H1 (cell line): ENCODE results near the gene RGS6. TPM values are rescaled to one million over a fixed set of nuclear protein-coding genes. Genes with fewer than 3 reads are reported as not detected.

ENCODE experiments used
- CEBPB ChIP-seq: IDR thresholded peaks from 2 replicates; pipeline ENCODE4 v1.6.1; 2012; ENCODE audit warnings: low read depth, low read length
- EGR1 ChIP-seq: IDR thresholded peaks from 2 replicates; pipeline ENCODE4 v1.6.1; 2011; ENCODE audit warnings: low read depth, low read length, borderline replicate concordance
- HDAC6 ChIP-seq: IDR thresholded peaks from one replicate; pipeline ENCODE4 v1.7.1; 2012; ENCODE audit warnings: low read depth, mild to moderate bottlenecking, inconsistent platforms, low read length, moderate library complexity
- JUN ChIP-seq: IDR thresholded peaks from 2 replicates; pipeline ENCODE4 v1.6.1; 2011; ENCODE audit warnings: low read depth, mild to moderate bottlenecking, improper control_type of control experiment, low read length
- RFX5 ChIP-seq: IDR thresholded peaks from 2 replicates; pipeline ENCODE4 v1.6.1; 2011; ENCODE audit warnings: low read depth, low read length, improper control_type of control experiment, borderline replicate concordance
- SP2 ChIP-seq: IDR thresholded peaks from 2 replicates; pipeline ENCODE4 v1.6.1; 2012; ENCODE audit warnings: mild to moderate bottlenecking, low read length, inconsistent platforms
- SP4 ChIP-seq: IDR thresholded peaks from 2 replicates; pipeline ENCODE4 v1.6.1; 2012; ENCODE audit warnings: low read length, inconsistent platforms
- TAF7 ChIP-seq: optimal IDR thresholded peaks from 2 replicates; pipeline ENCODE3; 2011; ENCODE audit warnings: low read depth, mild to moderate bottlenecking, inconsistent platforms, low read length, moderate library complexity, borderline replicate concordance
- polyA plus RNA-seq, 7 experiments: library from polyadenylated mRNA; depleted of rRNA in 3 of 7; stranded (reverse) in 5 of 7; unstranded in 2 of 7; fragments of >200 nt in 5 of 7; fragments of 200-250 nt in 2 of 7; gene quantifications; 1 replicate in 5 of 7; 2 replicates in 1 of 7; 4 replicates in 1 of 7; pipeline versions ENCODE4 v1.2.1 to v1.2.3, GENCODE V29; 2011 to 2013; ENCODE audit warnings: missing spikeins in 2 of 7, mixed read lengths in 2 of 7
- total RNA-seq: library from RNA; stranded (reverse); fragmentation: NEBNext Ultra II Directional; extraction: Animal tissue kit (Norgen Biotek cat#: 25700); gene quantifications from 2 replicates; pipeline ENCODE4 v1.2.1, GENCODE V29; 2021
- TF ChIP-seq, protein P1 (sequence below): fragments of 300-600 bp; sonication (generic); IDR thresholded peaks from 2 replicates; pipeline ENCODE4 v1.7.1; 2012; ENCODE audit warnings: low read length, moderate library complexity, mild to moderate bottlenecking, inconsistent platforms; ENCODE audit not compliant: insufficient replicate concordance

The RGS6 gene
- total and polyA plus RNA-seq, 2 of the 8 experiments (the other 6 are each of a cell fraction or from before 2014, with no cell fraction given), result 0.26 to 1.1 TPM

DNA sequence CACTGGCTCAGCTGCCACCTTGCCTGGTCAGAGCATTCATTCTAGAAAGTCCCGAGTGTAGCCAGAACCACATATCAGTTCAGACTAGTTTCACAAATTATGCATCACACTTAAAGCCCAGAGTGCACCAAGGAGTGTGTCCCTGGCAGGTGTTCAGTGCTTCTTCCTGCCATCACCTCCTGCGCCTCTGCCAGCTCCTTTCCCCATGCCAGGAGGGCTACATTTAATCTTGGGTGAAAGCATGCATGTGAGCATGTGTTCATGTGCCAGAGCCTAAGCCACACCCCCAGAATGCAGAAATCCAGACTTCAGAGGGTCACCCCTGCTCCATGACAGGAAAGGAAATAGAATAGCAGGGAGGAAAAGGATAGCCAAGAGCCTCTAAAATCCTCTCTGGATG, 580.1 kb downstream of the RGS6 start (continued):
- TF ChIP-seq, protein P1, sequence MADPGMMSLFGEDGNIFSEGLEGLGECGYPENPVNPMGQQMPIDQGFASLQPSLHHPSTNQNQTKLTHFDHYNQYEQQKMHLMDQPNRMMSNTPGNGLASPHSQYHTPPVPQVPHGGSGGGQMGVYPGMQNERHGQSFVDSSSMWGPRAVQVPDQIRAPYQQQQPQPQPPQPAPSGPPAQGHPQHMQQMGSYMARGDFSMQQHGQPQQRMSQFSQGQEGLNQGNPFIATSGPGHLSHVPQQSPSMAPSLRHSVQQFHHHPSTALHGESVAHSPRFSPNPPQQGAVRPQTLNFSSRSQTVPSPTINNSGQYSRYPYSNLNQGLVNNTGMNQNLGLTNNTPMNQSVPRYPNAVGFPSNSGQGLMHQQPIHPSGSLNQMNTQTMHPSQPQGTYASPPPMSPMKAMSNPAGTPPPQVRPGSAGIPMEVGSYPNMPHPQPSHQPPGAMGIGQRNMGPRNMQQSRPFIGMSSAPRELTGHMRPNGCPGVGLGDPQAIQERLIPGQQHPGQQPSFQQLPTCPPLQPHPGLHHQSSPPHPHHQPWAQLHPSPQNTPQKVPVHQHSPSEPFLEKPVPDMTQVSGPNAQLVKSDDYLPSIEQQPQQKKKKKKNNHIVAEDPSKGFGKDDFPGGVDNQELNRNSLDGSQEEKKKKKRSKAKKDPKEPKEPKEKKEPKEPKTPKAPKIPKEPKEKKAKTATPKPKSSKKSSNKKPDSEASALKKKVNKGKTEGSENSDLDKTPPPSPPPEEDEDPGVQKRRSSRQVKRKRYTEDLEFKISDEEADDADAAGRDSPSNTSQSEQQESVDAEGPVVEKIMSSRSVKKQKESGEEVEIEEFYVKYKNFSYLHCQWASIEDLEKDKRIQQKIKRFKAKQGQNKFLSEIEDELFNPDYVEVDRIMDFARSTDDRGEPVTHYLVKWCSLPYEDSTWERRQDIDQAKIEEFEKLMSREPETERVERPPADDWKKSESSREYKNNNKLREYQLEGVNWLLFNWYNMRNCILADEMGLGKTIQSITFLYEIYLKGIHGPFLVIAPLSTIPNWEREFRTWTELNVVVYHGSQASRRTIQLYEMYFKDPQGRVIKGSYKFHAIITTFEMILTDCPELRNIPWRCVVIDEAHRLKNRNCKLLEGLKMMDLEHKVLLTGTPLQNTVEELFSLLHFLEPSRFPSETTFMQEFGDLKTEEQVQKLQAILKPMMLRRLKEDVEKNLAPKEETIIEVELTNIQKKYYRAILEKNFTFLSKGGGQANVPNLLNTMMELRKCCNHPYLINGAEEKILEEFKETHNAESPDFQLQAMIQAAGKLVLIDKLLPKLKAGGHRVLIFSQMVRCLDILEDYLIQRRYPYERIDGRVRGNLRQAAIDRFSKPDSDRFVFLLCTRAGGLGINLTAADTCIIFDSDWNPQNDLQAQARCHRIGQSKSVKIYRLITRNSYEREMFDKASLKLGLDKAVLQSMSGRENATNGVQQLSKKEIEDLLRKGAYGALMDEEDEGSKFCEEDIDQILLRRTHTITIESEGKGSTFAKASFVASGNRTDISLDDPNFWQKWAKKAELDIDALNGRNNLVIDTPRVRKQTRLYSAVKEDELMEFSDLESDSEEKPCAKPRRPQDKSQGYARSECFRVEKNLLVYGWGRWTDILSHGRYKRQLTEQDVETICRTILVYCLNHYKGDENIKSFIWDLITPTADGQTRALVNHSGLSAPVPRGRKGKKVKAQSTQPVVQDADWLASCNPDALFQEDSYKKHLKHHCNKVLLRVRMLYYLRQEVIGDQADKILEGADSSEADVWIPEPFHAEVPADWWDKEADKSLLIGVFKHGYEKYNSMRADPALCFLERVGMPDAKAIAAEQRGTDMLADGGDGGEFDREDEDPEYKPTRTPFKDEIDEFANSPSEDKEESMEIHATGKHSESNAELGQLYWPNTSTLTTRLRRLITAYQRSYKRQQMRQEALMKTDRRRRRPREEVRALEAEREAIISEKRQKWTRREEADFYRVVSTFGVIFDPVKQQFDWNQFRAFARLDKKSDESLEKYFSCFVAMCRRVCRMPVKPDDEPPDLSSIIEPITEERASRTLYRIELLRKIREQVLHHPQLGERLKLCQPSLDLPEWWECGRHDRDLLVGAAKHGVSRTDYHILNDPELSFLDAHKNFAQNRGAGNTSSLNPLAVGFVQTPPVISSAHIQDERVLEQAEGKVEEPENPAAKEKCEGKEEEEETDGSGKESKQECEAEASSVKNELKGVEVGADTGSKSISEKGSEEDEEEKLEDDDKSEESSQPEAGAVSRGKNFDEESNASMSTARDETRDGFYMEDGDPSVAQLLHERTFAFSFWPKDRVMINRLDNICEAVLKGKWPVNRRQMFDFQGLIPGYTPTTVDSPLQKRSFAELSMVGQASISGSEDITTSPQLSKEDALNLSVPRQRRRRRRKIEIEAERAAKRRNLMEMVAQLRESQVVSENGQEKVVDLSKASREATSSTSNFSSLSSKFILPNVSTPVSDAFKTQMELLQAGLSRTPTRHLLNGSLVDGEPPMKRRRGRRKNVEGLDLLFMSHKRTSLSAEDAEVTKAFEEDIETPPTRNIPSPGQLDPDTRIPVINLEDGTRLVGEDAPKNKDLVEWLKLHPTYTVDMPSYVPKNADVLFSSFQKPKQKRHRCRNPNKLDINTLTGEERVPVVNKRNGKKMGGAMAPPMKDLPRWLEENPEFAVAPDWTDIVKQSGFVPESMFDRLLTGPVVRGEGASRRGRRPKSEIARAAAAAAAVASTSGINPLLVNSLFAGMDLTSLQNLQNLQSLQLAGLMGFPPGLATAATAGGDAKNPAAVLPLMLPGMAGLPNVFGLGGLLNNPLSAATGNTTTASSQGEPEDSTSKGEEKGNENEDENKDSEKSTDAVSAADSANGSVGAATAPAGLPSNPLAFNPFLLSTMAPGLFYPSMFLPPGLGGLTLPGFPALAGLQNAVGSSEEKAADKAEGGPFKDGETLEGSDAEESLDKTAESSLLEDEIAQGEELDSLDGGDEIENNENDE, result no peak
- TF ChIP-seq JUN (no peak), EGR1 (no peak), SP2 (no peak), HDAC6 (no peak), SP4 (no peak), TAF7 (no peak), RFX5 (no peak), CEBPB (no peak)
- TF ChIP-seq, all 59 proteins: peak for 0
